Right ventricle myocardium inferior (tissue), 1 donor: ENCODE data around the gene FCHO1. TPM values are rescaled to one million over a fixed set of nuclear protein-coding genes. Genes with fewer than 3 reads are reported as not detected.
A peak's percentile ranks its signal among the peaks of the same experiment; 100 is the strongest.

Source experiments
- ATAC-seq: fragments of 200-7000 bp; cut with Tn5 transposase; one replicate; pipeline ENCODE4 v1.9.1; 2020; ENCODE audit warnings: mild to moderate bottlenecking, moderate library complexity
- DNase-seq: peaks from one replicate; pipeline ENCODE4 v3.0.0; 2021; ENCODE audit errors: missing footprints
- intact Hi-C: fragments of 100-400 bp; cut with DNase I; formaldehyde crosslinking; loops from one replicate; pipeline ENCODE4 v1.11.0; 2022
- total RNA-seq: library from RNA; stranded (reverse); fragmentation: NEBNext Ultra II Directional; extraction: Animal tissue kit (Norgen Biotek cat#: 25700); gene quantifications from one replicate; pipeline ENCODE4 v1.2.1, GENCODE V29; 2021
- donor health status: DM: no; HTN: yes; CAD: no; lungs with severe emphysema.

The FCHO1 gene
- total RNA-seq, 1 donor from 2014 or later: 0.24 TPM

GRCh38 chr19:17726964-17727773 is 24.1 kb upstream of the FCHO1 start:
- ATAC-seq (peak; percentile 21), DNase-seq (no peak)
- intact Hi-C loops: no loop called here

- no peak for ATAC-seq
These were observed 23.4 kb upstream of the FCHO1 start for GRCh38 chr19:17727843-17728242.

GRCh38 chr19:17733127-17733526 is 18.1 kb upstream of the FCHO1 start:
- intact Hi-C loops: no loop called here
- ATAC-seq (no peak), DNase-seq (no peak)

More at GRCh38 chr19:17727843-17728242, 23.4 kb upstream of the FCHO1 start:
- no peak for DNase-seq
- intact Hi-C loops: no loop called here

- DNase-seq: no peak
- no peak for ATAC-seq
- intact Hi-C loops: no loop called here
These were observed 17.1 kb upstream of the FCHO1 start for GRCh38 chr19:17734146-17734545.

- DNase-seq (no peak), ATAC-seq (no peak)
- intact Hi-C loops: no loop called here
These were observed 15.9 kb upstream of the FCHO1 start for GRCh38 chr19:17735410-17735809.

GRCh38 chr19:17737690-17738153 is 13.6 kb upstream of the FCHO1 start:
- DNase-seq (no peak), ATAC-seq (no peak)
- intact Hi-C loops: no loop called here

- ATAC-seq: peak; percentile 10
- no peak for DNase-seq
- intact Hi-C loops: no loop called here
These were observed 12.0 kb upstream of the FCHO1 start for GRCh38 chr19:17739121-17739875.

GRCh38 chr19:17741456-17741855 is 9.8 kb upstream of the FCHO1 start:
- intact Hi-C loops: no loop called here
- ATAC-seq: no peak
- DNase-seq: no peak

GRCh38 chr19:17743874-17744580 is 7.2 kb upstream of the FCHO1 start:
- intact Hi-C loops: no loop called here
- ATAC-seq (no peak), DNase-seq (no peak)

GRCh38 chr19:17747205-17748098 is 3.8 kb upstream of the FCHO1 start:
- peak; percentile 96 for ATAC-seq
- intact Hi-C loops: no loop called here
- peak; percentile 97 for DNase-seq

- DNase-seq: no peak
- ATAC-seq: no peak
These were observed 2.2 kb upstream of the FCHO1 start for GRCh38 chr19:17748884-17749638.

GRCh38 chr19:17749912-17750317 is 1.4 kb upstream of the FCHO1 start:
- ATAC-seq: no peak
- intact Hi-C loops: no loop called here
- no peak for DNase-seq

More at GRCh38 chr19:17748884-17749638, 2.2 kb upstream of the FCHO1 start:
- intact Hi-C loops: no loop called here

- no peak for ATAC-seq
These were observed 616 bp downstream of the FCHO1 start for GRCh38 chr19:17751912-17752273.

GRCh38 chr19:17752865-17753639 is 1.8 kb downstream of the FCHO1 start:
- ATAC-seq: no peak
- intact Hi-C loops: no loop called here
- DNase-seq: no peak

More at GRCh38 chr19:17751912-17752273, 616 bp downstream of the FCHO1 start:
- no peak for DNase-seq
- intact Hi-C loops: no loop called here

- intact Hi-C loops: no loop called here
- DNase-seq (no peak), ATAC-seq (no peak)
These were observed 2.7 kb downstream of the FCHO1 start for GRCh38 chr19:17753976-17754375.

- intact Hi-C loops: no loop called here
- DNase-seq (no peak), ATAC-seq (no peak)
These were observed 3.6 kb downstream of the FCHO1 start for GRCh38 chr19:17754634-17755442.
